Suprapubic skin (tissue), 4 donors: ENCODE measurements around the gene DGKE. TPM values are rescaled to one million over a fixed set of nuclear protein-coding genes. Genes with fewer than 3 reads are reported as not detected.
A peak's percentile ranks its signal among the peaks of the same experiment; 100 is the strongest.

ENCODE experiments used
- DNase-seq, 2 donors: peaks; one replicate each; pipeline ENCODE4 v3.0.0-alpha.2; 2019; ENCODE audit warnings: low spot score in 2 of 2
- H3K27ac ChIP-seq: fragments of 200-600 bp; sonication (generic); one replicate; pipeline ENCODE4 v1.5.1; 2019
- H3K27me3 ChIP-seq: fragments of 200-600 bp; sonication (generic); one replicate; pipeline ENCODE4 v1.5.1; 2019
- H3K36me3 ChIP-seq: fragments of 200-600 bp; sonication (generic); one replicate; pipeline ENCODE4 v1.5.1; 2019
- H3K4me1 ChIP-seq: fragments of 200-600 bp; sonication (generic); one replicate; pipeline ENCODE4 v1.5.1; 2019
- H3K4me3 ChIP-seq: fragments of 200-600 bp; sonication (generic); one replicate; pipeline ENCODE4 v1.5.1; 2019; ENCODE audit warnings: mild to moderate bottlenecking
- H3K9me3 ChIP-seq: fragments of 200-600 bp; sonication (generic); one replicate; pipeline ENCODE4 v1.5.1; 2019
- EP300 ChIP-seq: sonication (generic); formaldehyde crosslinking; IDR thresholded peaks from one replicate; pipeline ENCODE4 v1.6.1; 2017; ENCODE audit warnings: antibody characterized with exemption
- POLR2A ChIP-seq, 2 donors: fragments of 450-650 bp; IDR thresholded peaks; one replicate each; pipeline ENCODE4 v1.6.1; 2017; ENCODE audit warnings: antibody characterized with exemption in 2 of 2, mild to moderate bottlenecking in 2 of 2, moderate library complexity in 2 of 2
- POLR2AphosphoS5 ChIP-seq, 3 donors: sonication (generic); formaldehyde crosslinking; IDR thresholded peaks; one replicate each; pipeline ENCODE4 v1.6.1; 2017; ENCODE audit warnings: antibody characterized with exemption in 3 of 3
- WGBS: methylation state at CpG from one replicate; pipeline ENCODE4 v1.1.5; 2018; 5-methylcytosine and 5-hydroxymethylcytosine counted together
- total RNA-seq, 4 donors: library from RNA; depleted of rRNA; stranded (reverse); fragments of >200 nt; gene quantifications; one replicate each; pipeline ENCODE4 v1.1.0, GENCODE V29; 2016
- TF ChIP-seq, protein P1 (sequence below), 2 donors: fragments of 200-600 bp in 1 of 2; fragments of 450-650 bp in 1 of 2; sonication (generic) in 1 of 2; IDR thresholded peaks; one replicate each; pipeline ENCODE4 v1.5.1; 2016 to 2019; ENCODE audit warnings: antibody characterized with exemption in 2 of 2, mild to moderate bottlenecking in 1 of 2, moderate library complexity in 1 of 2

DGKE gene
- total RNA-seq: 1 to 10 TPM; 3.4 to 7.7 (median 5.9) TPM

DNA sequence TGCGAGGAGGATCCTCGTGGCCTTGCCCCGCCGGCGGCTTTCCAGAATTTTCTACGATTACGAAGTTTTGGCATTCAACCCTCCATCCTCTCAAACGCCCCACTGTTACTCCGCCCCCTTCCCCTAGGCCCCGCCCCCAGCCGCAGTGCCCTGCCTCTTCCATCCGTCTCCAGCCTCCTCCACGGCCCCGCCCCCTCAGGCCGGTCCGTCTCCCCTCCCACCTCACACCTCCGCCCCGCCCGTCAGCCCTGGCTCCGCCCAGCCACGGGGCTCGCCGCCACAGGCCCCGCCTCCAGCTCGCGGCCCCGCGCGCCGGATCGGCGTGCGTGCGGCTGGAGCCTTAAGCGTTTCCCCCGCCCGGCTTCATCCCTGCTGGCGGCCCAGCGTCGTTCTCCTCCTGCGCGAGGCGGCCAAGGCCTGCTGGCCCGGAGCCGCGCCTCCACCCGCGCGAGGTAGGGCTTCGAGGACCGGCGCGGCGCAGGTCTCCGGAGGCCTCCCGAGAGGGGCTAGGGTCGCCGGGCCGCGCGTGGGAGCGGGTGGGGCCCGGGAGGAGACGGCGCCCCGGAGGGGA lies at the start of gene DGKE, which contains the start of gene C17orf67:
Gene DGKE, plus strand, starts transcription at position 343 of the 571 bp plus-strand sequence. CDS start 645 bp downstream, outside the sequence.
Gene C17orf67, minus strand, starts transcription at position 112 of the 571 bp plus-strand sequence. CDS start 18,110 bp downstream, outside the sequence.
- peak within 1 kb of the TSS; percentile 75 for H3K27ac ChIP-seq
- peaks cover 32% of the 10 kb centered on the region for H3K4me1 ChIP-seq
- no peak for TF ChIP-seq POLR2AphosphoS5 (IDR thresholded peaks at IDR 0.05)
- peak in 1 of 2 donors; percentile 27 for TF ChIP-seq POLR2A (IDR thresholded peaks at IDR 0.05)
- TF ChIP-seq EP300: no peak
- no peaks in the 10 kb centered on the region for H3K9me3 ChIP-seq
- WGBS: 1% methylated on average over 25 of the region's 66 CpGs
- H3K36me3 ChIP-seq: no peaks in the 10 kb centered on the region
- peak within 1 kb of the TSS; percentile 80 for H3K4me3 ChIP-seq
- no peaks in the 10 kb centered on the region for H3K27me3 ChIP-seq
- DNase-seq: peak; percentile 98 to 99

DNA sequence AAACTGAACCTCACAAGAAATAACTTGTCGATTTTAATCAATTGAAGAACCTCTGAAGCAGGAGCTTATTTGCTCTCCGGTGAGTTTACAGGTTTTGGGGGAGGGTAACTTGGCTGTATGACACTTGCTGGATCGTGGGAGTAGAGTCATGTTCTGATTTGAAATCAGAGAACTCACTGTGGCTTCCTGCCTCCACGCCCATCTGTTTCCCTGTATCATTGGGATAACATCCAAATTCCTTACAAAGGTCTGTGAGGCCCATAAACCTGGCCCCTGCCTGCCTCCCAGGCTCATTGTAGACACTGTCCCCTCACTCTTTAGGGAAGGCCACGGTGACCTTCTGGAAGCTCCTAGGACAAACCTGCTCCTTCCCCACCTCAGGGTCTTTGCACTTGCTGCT lies 48.5 kb upstream of the DGKE start:
- no peak for DNase-seq
- Histone ChIP-seq H3K27me3 (no peaks in the 10 kb centered on the region), H3K9me3 (no peaks in the 10 kb centered on the region), H3K4me3 (no peak overlapping the region), H3K4me1 (peaks cover 30% of the 10 kb centered on the region), H3K27ac (no peak overlapping the region), H3K36me3 (no peaks in the 10 kb centered on the region)
- TF ChIP-seq, protein P1, sequence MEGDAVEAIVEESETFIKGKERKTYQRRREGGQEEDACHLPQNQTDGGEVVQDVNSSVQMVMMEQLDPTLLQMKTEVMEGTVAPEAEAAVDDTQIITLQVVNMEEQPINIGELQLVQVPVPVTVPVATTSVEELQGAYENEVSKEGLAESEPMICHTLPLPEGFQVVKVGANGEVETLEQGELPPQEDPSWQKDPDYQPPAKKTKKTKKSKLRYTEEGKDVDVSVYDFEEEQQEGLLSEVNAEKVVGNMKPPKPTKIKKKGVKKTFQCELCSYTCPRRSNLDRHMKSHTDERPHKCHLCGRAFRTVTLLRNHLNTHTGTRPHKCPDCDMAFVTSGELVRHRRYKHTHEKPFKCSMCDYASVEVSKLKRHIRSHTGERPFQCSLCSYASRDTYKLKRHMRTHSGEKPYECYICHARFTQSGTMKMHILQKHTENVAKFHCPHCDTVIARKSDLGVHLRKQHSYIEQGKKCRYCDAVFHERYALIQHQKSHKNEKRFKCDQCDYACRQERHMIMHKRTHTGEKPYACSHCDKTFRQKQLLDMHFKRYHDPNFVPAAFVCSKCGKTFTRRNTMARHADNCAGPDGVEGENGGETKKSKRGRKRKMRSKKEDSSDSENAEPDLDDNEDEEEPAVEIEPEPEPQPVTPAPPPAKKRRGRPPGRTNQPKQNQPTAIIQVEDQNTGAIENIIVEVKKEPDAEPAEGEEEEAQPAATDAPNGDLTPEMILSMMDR (IDR thresholded peaks at IDR 0.05): no peak
- TF ChIP-seq EP300 (no peak), POLR2A (IDR thresholded peaks at IDR 0.05) (no peak), POLR2AphosphoS5 (IDR thresholded peaks at IDR 0.05) (no peak)
- 53% methylated on average over 5 of the region's 5 CpGs for WGBS

DNA sequence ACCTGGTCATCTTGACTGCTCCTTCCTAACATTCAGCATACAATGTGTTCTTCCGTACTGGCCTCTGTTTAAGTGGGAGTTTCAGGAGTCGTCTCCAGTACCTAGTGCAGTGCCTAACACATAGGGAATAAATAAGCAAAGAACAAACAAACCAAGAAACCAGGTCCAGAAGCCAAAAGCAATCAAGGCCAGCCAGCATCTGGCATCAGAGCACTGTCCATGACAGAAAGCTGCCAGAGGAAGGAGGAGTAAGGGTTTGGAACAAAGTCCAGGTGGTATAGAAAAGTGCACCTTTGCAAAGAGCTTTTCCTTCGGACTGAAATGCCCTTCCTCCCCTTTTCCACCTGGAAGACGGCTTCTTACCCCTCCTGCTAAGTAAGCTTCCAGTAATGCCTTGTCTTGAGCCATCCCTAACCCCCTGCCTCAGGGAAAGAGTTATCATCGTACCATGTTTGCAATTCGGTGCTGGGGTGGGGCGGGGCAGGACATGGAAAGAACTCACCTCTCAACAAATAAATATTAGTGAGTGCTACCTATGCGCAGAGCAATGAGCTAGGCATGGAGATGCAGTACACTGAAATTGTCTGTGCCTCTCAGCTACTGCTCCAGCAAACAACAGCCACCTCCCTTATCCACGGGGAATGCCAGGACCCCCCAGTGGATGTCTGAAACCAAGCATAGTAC lies 47.8 kb upstream of the DGKE start:
- H3K4me3 ChIP-seq: no peak overlapping the region
- WGBS: 74% methylated on average over 9 of the region's 9 CpGs
- TF ChIP-seq POLR2AphosphoS5 (IDR thresholded peaks at IDR 0.05): no peak
- TF ChIP-seq POLR2A (IDR thresholded peaks at IDR 0.05): no peak
- peaks cover 27% of the 10 kb centered on the region for H3K4me1 ChIP-seq
- H3K36me3 ChIP-seq: no peaks in the 10 kb centered on the region
- H3K27ac ChIP-seq: no peak overlapping the region
- DNase-seq: peak in 1 of 2 donors; percentile 50
- H3K27me3 ChIP-seq: no peaks in the 10 kb centered on the region
- no peaks in the 10 kb centered on the region for H3K9me3 ChIP-seq

DNA sequence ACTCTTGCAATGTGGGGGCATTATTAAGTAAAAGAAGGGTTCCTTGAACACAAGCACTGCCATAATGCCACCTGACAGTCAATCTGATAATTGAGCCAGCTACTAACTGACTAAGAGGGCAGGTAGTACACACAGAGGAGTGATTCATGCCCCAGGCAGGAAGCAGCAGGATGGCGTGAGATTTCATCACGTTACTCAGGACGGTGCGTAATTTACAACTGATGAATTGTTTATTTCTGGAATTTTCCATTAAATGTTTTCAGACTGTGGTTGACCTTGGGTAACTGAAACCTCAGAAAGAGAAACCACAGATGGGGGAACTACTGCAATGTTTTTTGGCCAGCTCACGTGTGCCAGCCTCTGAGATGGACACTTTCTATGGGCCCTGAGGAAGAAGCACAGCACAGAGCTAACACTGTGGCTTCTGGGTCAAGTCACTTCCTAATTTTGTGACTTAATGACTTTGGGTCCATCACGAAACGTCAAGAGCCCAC lies 46.9 kb upstream of the DGKE start:
- 40% methylated on average over 7 of the region's 7 CpGs for WGBS
- peak in 1 of 3 donors; percentile 40 for TF ChIP-seq POLR2AphosphoS5 (IDR thresholded peaks at IDR 0.05)
- TF ChIP-seq, protein P1 (IDR thresholded peaks at IDR 0.05): no peak
- no peak for TF ChIP-seq EP300
- no peak for TF ChIP-seq POLR2A (IDR thresholded peaks at IDR 0.05)
- Histone ChIP-seq H3K36me3 (no peaks in the 10 kb centered on the region), H3K27me3 (no peaks in the 10 kb centered on the region), H3K9me3 (no peaks in the 10 kb centered on the region), H3K4me1 (peaks cover 27% of the 10 kb centered on the region), H3K4me3 (no peak overlapping the region), H3K27ac (peak overlapping the region; percentile 11)
- no peak for DNase-seq

DNA sequence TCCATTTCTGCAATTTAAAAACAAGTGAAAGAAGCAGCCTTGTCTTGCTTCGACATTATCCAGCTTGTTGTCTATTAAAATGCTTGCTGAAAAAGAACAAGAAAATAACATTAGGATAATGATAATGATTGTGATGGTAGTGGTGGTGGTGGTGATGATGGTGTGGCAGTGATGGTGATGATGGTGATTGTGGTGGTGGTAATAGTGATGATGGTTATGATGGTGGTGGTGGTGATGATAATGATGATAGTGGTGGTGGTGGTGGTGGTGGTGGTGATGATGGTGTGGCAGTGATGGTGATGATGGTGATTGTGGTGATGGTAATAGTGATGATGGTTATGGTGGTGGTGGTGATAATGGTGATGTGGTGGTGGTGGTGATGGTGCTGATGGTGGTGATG lies 41.7 kb upstream of the DGKE start:
- WGBS: 96% methylated on average over 1 of the region's 1 CpG
- H3K36me3 ChIP-seq: no peaks in the 10 kb centered on the region
- no peaks in the 10 kb centered on the region for H3K9me3 ChIP-seq
- no peak for DNase-seq
- H3K4me1 ChIP-seq: peaks cover 2% of the 10 kb centered on the region
- no peak overlapping the region for H3K4me3 ChIP-seq
- TF ChIP-seq POLR2A (IDR thresholded peaks at IDR 0.05) (no peak), EP300 (no peak), POLR2AphosphoS5 (IDR thresholded peaks at IDR 0.05) (no peak)
- TF ChIP-seq, protein P1 (IDR thresholded peaks at IDR 0.05): no peak
- no peak overlapping the region for H3K27ac ChIP-seq
- no peaks in the 10 kb centered on the region for H3K27me3 ChIP-seq

DNA sequence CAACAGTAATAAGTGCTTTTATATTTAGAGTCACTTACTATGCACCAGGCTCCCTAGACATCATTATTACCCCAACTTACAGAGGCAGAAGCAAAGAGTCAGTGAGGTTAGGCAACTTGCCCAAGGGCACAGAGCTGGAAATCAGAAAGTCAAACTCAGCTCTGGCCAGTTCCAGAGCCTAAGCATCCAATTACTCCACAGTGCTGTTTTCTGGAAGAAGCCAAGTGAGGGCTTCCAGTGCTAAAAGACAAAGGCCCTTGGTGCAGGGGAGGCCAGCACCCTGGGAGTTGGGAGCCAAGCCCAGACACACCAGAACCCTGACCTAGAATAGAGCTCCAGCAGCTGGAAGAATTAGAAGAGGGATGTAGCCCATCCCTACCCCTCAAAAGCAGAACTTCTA lies 40.4 kb upstream of the DGKE start:
- no peaks in the 10 kb centered on the region for H3K36me3 ChIP-seq
- TF ChIP-seq POLR2AphosphoS5 (IDR thresholded peaks at IDR 0.05) (no peak), POLR2A (IDR thresholded peaks at IDR 0.05) (no peak), EP300 (no peak)
- TF ChIP-seq, protein P1 (IDR thresholded peaks at IDR 0.05): no peak
- no peak overlapping the region for H3K27ac ChIP-seq
- H3K4me1 ChIP-seq: no peaks in the 10 kb centered on the region
- DNase-seq: no peak
- H3K27me3 ChIP-seq: no peaks in the 10 kb centered on the region
- H3K9me3 ChIP-seq: no peaks in the 10 kb centered on the region
- H3K4me3 ChIP-seq: no peak overlapping the region
